GM19351 (cell line): ENCODE data around the gene KRTAP5-7.

Experiments used
- ATAC-seq: cut with Tn5 transposase; IDR thresholded peaks from one replicate; pipeline ENCODE4 v1.9.1; 2021; ENCODE audit warnings: mild to moderate bottlenecking, moderate library complexity; ENCODE audit not compliant: unreplicated experiment

The KRTAP5-7 gene

DNA sequence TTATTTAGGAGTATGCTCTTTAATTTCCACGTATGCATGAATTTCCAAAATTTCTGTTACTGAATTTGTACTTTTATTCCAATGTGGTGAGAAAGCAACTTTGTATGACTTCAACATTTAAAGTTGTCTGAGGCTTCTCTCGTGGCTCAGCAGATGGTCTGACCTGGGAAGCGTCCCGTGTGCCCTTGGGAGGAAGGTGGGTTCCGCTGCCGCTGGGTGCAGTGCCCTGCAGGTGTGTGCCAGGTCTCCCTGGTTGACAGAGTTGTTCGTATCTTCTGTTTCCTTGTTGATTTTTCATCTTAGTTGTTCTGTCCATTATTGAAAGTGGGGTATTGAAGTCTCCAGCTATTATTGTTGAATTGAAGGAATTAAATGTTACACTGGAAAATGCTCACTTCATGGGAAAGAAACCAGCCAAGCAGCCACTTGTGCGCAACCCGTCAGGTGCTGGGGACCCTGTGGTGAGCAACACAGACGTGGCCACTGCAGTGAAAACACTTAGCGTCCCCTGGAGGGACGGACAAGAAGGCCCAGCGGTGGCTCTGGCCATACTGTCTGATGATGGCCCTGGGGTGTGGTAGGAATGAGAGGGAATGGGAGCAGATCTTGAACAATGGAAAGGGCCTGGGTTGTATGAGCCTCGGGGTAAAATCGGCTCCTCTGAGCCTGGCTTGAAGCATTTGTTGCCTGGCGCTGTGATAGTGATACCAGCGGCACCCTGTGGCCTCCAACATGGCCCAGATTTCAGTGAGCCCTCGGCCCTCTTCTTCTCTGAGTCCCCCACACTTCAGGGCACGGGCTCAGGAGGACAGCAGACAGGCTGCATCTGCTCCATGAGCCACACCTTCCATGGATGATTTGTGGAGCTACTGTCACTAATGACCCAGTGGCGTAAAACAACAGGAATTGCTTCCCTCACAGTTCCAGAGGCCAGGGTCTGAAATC is 31.5 kb upstream of the KRTAP5-7 start:
- no peak for ATAC-seq

DNA sequence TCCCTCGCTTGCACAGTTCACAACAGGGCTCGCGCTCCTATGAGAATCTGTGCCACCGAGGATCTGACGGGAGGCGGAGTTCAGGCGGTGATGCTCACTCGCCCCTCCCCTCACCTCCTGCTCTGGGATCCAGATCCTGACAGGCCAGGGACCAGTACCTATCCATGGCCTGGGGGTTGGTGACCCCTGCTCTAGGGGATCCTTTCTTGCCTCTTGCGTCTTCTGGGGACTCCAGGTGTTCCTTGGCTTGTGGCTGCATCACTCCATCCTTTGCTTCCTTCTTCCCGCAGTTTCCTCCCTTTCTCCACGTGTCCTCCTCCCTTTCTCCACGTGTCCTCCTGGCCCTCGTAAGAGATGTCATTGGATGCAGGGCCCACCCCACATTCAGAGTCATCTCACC is 30.6 kb upstream of the KRTAP5-7 start:
- no peak for ATAC-seq

DNA sequence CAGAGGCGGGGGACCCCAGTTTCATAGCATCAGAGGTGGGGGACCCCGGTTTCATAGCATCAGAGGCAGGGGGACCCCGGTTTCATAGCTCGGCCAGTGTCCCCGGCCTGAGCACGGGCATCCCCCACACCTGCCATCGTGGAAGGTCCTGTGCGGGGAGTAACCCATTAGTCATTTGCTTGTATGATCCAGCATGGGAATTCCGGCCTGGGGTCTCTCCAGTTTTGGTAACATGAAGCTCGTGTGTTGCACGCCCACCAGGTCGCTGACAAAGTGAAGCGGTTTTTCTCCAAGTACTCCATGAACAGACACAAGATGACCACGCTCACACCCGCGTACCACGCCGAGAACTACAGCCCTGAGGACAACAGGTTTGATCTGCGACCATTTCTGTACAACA is 29.0 kb upstream of the KRTAP5-7 start:
- ATAC-seq = no peak

DNA sequence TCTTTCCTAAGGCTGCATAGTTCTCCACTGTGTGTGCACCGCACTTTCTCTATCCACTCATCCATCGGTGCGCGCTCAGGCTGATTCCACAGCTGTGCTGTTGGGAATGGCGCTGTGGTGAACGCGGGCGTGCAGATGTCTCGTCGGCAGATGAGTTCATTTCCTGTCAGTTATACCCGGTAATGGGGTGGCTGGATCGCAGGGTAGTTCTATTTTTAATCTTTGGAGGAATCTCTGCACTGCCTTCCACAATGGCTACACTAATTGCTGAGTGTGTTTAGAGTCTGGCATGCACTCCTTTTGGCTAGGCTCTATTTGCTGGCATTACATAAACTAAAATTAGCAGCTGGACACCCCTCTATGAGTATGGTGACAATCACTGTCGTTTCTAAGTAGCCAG is 27.9 kb upstream of the KRTAP5-7 start:
- ATAC-seq = no peak

DNA sequence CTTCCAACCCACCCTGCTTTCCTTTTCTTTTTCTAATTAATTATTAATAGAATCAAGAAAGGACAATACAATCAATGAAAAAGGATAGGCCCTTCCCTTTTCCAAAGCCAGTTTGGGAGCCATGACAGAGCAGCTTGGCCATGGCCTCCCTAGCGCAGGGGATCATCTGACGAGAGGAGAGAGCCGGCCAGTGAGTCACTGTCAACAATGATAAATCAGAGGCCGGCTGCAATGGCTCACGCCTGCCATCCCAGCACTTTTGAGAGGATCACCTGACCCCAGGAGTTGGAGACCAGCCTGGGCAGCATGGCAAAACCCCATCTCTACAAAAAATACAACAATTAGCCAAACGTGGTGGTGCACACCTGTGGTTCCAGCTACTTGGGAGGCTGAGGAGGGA is 27.5 kb upstream of the KRTAP5-7 start:
- no peak for ATAC-seq

DNA sequence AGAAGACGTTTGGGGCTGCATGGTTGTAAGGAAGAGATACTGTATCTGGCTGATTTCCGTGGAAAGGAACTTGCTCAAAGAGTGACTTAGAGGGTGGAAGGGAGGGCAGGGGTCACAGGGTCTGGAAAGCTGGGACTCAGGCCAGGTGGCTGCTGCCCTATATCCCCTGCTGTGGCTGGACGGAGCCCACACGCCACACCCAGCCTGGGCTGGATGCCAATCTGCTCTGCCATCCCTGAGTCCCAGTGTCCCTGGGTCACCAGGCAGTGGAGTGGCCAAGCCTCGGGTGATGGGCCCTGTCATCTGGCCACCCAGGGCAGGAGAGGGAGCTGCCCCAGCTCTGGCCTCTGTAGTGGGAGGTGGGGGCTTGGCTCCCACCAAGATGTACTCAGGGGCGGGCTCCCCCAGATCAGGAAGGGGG is 26.5 kb upstream of the KRTAP5-7 start:
- no peak for ATAC-seq

DNA sequence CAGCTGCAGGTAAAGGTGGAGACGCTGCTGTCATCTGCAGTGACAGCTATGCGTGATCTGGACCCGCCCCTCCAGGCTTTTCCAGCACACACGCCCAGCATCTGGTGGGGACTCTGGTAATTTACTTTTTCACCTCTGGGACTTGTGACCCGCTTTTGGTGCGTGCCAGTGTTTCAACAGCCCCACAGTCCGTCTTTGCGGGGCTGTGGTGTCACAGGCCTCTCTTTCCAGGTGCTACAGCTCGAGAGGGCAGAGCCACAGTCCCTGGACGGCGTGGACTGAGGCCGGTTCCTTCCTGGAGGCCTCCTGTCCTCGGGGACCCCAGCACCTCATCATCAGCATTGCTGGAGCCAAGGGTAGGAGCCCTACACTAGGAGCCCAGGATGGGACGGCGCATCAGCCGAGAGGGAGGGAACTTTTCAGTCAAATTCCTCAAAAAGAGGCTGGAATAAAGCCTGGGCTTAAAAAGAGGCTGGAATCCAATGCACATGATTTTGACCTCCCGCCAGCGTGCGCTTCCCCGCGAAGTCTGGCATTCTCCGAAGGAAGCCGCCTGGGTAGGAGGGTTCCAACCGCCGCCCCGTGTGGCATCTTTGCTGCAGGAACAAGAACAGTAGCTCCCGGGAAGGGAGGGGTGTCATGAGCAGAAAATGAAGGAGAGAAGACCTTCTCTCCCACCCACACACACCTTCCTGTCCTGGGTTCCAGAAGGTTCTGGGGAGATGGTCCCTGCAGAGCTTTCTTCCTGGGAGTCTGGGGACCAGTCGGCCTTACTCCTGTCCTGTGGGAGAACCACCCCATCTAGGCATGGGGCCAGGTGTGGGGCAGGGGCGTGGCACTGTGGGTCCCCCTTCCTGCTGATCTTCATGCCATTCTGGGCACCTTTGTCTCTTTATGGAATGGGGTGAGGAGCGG is 25.7 kb upstream of the KRTAP5-7 start:
- ATAC-seq = no peak

DNA sequence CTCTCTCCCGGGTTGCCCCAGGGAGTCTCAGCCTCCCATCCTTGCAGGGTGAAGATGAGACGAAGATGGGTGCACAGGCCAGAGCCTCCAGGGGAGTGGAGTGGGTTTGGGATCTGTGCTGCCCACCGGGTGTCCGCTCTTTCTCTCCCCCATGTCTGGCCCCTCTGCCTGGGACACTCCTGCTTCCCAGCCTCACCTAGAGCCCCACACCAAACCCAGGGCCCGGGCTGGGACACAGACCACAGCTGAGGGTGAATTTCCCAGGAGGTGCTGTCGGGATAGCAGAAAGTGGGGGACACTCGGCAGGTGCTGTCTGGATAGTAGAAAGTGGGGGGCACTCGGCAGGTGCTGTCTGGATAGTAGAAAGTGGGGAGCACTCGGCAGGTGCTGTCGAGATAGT is 25.0 kb upstream of the KRTAP5-7 start:
- no peak for ATAC-seq

DNA sequence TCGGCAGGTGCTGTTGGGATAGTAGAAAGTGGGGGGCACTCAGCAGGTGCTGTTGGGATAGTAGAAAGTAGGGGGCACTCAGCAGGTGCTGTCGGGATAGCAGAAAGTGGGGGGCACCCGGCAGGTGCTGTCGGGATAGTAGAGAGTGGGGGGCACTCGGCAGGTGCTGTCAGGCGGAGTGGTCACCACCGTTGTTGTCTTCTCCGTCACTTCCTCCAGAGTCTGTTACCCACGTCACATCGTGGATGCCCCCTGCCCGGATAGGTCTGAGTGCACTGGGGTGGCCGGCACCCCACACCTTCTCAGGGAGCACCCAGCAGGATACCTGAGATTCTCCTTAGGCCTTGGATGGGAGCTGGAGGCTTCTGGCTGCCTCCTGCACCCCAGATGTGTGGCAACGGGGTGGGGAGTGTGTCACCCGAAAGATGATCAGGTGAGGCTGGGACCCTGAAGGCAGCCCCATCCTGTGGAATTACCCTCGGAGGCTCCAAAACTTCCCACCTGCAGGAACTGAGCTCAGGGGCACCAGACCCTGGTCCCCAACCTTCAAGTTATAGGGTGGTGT is 24.1 kb upstream of the KRTAP5-7 start:
- ATAC-seq = no peak

DNA sequence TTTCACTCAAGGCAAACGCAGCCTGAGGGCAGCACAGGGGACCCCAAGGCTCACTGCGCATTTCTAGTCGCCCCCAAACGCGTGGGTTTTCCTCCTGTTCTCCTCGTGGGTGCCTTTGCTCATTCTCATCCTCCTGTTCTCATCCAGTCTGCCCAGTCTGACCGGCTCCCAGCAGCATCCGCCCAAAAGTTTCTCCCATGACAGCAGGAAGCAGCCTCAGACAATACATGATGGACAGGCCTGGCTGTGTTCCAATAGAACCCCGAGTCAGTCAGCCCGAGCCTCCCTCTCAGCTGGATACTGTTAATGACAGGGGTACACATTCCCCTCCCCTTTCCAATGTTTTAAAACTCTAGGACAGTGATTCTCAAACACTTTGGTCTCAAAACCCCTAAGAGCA is 22.5 kb upstream of the KRTAP5-7 start:
- no peak for ATAC-seq

DNA sequence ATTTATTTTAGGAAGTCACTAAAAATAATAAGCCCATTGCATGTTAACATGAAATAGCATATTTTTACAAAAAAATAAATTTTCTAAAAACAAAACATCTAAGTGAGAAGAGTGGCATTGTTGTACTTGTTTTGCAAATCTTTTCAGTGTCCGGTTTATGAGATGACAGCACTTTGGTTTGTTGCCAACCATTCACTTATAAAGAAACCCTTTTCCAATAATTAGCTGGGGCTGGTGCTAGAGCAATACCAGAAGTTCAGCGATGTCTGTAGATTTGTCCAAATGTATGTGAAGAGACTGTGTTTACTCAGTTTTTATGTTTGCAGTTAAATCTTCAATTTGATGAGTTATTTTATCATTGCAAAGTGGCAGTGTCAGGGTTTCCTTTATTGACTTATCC is 22.1 kb upstream of the KRTAP5-7 start:
- no peak for ATAC-seq

DNA sequence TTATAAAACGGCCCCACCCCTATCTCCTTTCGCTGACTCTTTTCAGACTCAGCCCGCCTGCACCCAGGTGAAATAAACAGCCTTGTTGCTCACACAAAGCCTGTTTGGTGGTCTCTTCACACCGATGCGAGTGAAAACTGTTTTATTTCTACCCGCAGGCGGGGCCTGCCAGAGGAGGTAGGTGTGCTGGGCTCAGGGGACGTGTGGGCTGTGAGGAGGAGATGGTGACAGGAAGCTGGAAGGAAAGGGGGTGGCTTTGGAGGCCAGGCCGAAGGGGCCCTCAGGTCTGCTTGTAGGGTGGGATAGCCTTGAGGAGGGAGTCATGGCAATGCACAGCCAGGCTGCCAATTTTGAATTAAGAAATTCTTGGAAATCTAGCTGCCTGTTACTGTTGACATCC is 21.3 kb upstream of the KRTAP5-7 start:
- ATAC-seq = no peak

DNA sequence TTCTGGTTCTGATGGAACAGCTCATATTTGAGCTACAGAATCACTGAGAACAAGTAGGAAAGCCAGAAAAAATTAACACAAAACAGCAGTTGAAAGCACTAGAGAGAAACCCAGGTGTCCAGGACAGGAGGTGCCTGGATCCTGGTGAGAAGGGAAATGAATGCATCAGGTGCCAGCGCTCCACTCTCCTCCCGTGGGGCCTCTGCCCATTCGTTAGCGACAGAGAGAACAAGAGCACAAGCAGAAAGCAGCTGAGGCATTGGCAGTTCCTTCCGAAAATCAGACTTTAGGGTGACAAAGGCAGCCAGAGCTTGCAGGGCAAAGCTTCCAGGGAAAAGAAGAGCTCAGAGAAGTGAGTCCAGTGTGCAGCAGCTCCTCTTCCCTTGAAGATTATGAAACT is 20.0 kb upstream of the KRTAP5-7 start:
- ATAC-seq = no peak

DNA sequence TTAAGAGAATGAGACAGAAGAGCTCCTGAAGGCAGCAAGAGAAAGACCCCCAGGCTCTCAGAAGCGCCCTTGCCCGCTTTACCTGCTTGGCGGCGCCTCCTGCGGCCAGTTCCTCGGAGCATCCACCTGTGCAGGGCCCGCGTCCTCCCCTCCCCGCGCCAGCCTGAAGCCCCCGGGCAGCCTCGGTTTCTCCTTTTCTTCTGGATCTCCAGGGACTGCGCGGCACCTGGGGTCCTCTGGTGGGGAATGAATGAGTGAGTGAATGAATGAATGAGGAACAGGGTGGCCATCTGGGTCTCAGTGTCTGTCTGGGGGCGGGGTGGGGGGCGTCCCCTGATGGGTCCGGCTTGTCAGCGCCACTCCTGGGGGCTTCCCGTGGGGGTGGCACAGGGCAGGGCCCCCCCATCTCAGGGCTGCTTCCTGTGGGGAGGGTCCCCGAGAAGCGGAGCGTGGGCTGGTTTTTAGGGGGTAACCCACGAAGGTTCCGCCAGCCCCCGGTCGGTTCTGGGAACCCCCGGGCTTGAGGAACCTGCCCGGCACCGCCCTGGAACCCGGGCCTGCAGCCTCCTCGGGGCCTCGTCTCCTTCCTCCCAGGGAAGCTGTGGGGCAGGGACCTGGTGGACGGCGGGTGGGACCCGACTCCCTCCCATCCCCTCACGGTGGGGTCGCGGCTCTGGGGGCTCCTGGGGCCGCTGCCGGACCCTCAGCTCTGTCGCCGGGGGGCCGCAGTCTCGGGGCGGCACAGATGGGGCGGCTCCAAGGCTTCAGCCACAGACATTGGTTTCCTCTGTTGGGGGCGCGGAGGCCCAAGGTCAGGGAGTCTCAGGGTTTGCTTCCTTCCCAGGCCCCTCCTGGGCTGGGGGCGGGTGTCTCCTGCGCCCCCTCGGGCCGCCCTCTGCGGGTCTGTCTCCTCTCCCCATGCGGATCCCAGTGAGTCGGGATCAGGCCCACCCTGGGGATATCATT is 8.3 kb upstream of the KRTAP5-7 start:
- ATAC-seq = no peak

DNA sequence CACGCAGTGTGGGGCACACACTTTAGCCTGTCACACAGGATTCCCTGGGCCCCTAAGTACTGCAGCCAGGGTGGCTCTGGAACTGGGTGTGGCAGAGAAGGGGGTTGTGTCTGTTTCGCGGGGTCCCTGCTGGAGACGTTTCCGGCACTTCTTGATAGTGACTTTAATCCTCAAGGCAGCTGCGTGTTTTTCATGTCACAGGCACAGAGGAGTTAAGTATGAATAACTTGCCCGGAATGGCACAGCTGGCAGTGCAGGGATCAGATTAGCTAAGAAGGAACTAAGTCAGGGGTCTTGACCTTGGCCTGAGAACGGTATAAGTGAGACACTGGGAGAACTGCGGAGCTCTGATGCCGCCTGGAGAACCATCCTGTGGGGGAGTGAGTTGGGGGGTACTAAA is 7.5 kb upstream of the KRTAP5-7 start:
- no peak for ATAC-seq

DNA sequence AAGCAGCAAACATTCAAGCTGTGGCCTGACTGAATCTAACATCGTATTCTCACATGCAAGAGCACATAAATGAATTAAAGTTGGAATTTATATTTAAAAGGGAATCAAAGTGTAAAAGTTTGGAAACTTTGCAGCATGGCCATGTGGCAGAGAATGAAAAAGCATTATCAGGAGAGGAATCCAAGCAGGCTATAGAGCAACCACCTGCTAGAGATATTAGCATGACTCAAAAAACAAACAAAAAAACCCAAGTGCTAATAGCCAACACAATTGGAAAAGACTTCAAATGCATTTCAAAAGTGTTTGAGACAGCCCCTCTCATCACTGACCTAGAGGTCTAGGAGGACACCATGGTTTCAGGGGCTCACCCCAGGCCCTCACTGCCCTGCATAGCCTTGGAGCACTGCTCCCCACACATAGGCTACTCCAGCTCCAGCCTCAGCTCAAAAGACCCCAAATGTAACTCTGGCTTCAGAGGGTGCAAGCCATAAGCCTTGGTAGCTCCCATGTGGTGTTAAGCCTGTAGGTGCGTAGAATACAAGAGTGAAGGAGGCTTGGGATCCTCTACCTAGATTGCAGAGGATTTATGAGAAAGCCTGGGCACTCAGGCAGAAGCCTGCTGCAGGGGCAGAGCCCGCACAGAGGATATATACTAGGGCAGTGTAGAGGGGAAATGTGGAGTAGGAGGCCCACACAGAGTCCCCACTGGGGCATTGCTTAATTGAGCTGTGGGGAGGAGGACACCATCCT is 1.7 kb upstream of the KRTAP5-7 start:
- ATAC-seq = no peak

DNA sequence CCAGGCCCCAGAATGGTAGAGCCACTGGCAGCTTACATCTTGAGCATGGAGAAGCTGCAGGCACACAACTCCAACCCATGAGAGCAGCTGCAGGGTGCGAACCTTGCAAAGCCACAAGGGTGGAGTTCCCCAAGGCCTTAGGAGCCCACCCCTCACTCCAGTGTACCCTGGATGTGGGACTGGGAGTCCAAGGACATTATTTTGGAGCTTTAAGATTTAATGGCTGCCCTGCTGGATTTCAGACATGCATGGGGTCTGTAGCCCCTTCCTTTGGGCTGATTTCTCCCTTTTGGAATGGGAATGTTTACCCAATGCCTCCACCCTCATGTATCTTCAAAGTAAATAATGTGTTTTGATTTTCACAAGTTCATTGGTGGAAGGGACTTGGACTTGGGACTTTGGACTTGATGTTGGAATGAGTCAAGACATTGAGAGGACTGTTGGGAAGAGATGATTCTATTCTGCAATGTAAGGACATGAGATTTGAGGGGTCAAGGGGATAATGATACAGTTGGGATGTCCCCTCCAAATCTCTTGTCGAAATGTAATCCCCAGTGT is 1.1 kb upstream of the KRTAP5-7 start:
- ATAC-seq = no peak

DNA sequence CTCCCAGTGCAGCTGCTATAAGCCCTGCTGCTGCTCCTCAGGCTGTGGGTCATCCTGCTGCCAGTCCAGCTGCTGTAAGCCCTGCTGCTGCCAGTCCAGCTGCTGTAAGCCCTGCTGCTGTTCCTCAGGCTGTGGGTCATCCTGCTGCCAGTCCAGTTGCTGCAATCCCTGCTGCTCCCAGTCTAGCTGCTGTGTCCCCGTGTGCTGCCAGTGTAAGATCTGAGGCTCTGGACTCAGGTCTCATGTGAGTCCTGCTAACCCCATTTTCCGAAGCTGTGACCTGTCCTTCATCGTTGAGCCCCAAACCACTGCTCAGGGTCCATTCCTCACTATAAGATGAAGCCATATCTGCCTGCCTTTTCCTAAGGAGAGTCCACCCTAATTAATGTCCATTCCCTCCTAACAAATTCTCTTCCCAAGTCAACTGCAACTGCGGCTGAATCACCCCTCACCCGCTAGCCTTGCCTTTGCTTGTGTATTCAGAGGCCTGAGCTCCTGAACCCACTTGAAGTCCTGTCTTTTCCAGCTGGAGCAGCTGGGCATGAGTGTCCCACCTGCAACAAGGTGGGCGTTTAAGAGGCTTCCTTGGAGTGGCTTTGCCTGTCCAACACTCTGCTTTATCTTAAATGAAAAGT is 626 bp downstream of the KRTAP5-7 start:
- no peak for ATAC-seq

DNA sequence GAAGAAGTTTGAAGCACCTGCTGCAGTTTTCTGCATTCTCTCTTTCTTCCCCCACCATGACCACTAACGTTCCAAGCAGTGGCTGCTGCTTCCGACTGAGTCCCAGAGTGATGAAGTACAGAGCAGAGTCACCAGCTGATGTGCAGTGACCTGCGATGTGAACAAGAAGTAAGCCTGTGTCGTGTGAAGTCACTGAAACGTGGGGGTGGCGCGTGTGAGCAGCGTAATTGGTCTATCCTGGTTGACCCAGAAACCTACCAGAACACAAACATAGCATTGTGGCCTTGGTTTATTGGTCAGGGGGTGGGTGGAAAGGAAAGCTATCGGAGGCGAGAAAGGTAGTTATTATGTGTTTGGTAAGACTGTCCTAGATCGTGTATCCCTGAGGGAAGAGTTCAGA is 3.5 kb downstream of the KRTAP5-7 start:
- ATAC-seq = no peak
